HCT116 (cell line): ENCODE measurements around the gene TUBA1B. TPM values are rescaled to one million over a fixed set of nuclear protein-coding genes. Genes with fewer than 3 reads are reported as not detected.

Experiments used
- ATAC-seq: fragments of 200-7000 bp; cut with Tn5 transposase; 2 replicates; pipeline ENCODE4 v1.9.1; 2020; ENCODE audit warnings: mild to moderate bottlenecking, moderate library complexity
- BruUV-seq: library from RNA; stranded (reverse); fragments of 400-500 nt; replicated peaks from 2 replicates; lab custom pipeline; 2021; lab: Mats Ljungman, UMichigan
- CTCF ChIA-PET: fragments of 300-600 bp; sonication (Branson Sonifier 250); formaldehyde crosslinking; loops from one replicate; lab custom pipeline; 2021; ENCODE audit warnings: antibody characterized with exemption; lab: Charles Lee
- POLR2A ChIA-PET: fragments of 300-600, 350-600 bp; sonication (Branson Sonifier 250); formaldehyde crosslinking; loops from one replicate; lab custom pipeline; 2021; ENCODE audit warnings: antibody characterized with exemption; lab: Charles Lee
- RAD21 ChIA-PET, 2 experiments: fragments of 300-600 bp; sonication (Branson Sonifier 250); formaldehyde crosslinking; loops; one replicate each; lab custom pipeline; 2023; ENCODE audit warnings: low total read pairs in 2 of 2; ENCODE audit not compliant: uncharacterized antibody in 2 of 2, unreplicated experiment in 2 of 2, low non-redundant PET in 1 of 2; lab: Charles Lee
- DNase-seq: peaks from one replicate; pipeline ENCODE4 v3.0.0-alpha.2; 2010; ENCODE audit warnings: low read depth, low spot score
- H2AFZ ChIP-seq: fragments of 200-600 bp; shearing (Covaris generic), sonication (generic); 2 replicates; pipeline ENCODE4 v1.6.1; 2017; ENCODE audit warnings: low read depth, mixed run types, mixed read lengths, antibody characterized with exemption, low read length; ENCODE audit not compliant: poor library complexity, severe bottlenecking
- H3K27ac ChIP-seq: 2 replicates; pipeline ENCODE4 v1.5.1; 2012; ENCODE audit warnings: low read depth, low read length
- H3K27me3 ChIP-seq: fragments of 200-600 bp; sonication (generic); 2 replicates; pipeline ENCODE4 v1.6.1; 2016; ENCODE audit warnings: mixed run types, low read length, mixed read lengths; ENCODE audit not compliant: insufficient read depth
- H3K36me3 ChIP-seq, 2 experiments: fragments of 200-500 bp in 1 of 2; fragments of 200-600 bp in 1 of 2; sonication (Bioruptor generic) in 1 of 2; sonication (generic) in 1 of 2; 2 replicates each; pipeline versions ENCODE4 v1.5.1 to v1.6.1; 2014 to 2016; ENCODE audit warnings: low read length in 2 of 2, inconsistent platforms in 1 of 2, mixed read lengths in 1 of 2, mixed run types in 1 of 2; ENCODE audit not compliant: insufficient read depth in 2 of 2, control insufficient read depth in 1 of 2
- H3K4me1 ChIP-seq, 2 experiments: fragments of 200-600 bp in 1 of 2; sonication (generic) in 1 of 2; 2 replicates each; pipeline versions ENCODE4 v1.5.1 to v1.6.1; 2012 to 2017; ENCODE audit warnings: low read length in 2 of 2, inconsistent platforms in 1 of 2, mild to moderate bottlenecking in 1 of 2, mixed read lengths in 1 of 2, mixed run types in 1 of 2, moderate library complexity in 1 of 2; ENCODE audit not compliant: insufficient read depth in 2 of 2, control insufficient read depth in 1 of 2
- H3K4me2 ChIP-seq: fragments of 200-600 bp; sonication (generic); 2 replicates; pipeline ENCODE4 v1.6.1; 2017; ENCODE audit warnings: mixed run types, low read length, mixed read lengths
- H3K4me3 ChIP-seq, 2 experiments: fragments of 200-600 bp in 1 of 2; sonication (generic) in 1 of 2; replicated peaks in 1 of 2; 2 replicates each; pipeline ENCODE4 v1.5.1; 2011 to 2016; ENCODE audit warnings: low read length in 2 of 2, control low read depth in 1 of 2, low read depth in 1 of 2, mild to moderate bottlenecking in 1 of 2, mixed read lengths in 1 of 2, mixed run types in 1 of 2
- H3K79me2 ChIP-seq: fragments of 200-600 bp; sonication (generic); 2 replicates; pipeline ENCODE4 v1.6.1; 2017; ENCODE audit warnings: mild to moderate bottlenecking, mixed run types, low read length, moderate library complexity, mixed read lengths; ENCODE audit not compliant: insufficient read depth
- H3K9ac ChIP-seq: fragments of 200-600 bp; sonication (generic); 2 replicates; pipeline ENCODE4 v1.6.1; 2016; ENCODE audit warnings: low read length, mixed read lengths
- H3K9me2 ChIP-seq: fragments of 200-600 bp; sonication (generic), shearing (Covaris generic); 2 replicates; pipeline ENCODE4 v1.6.1; 2017; ENCODE audit warnings: mixed run types, mild to moderate bottlenecking, moderate library complexity; ENCODE audit not compliant: insufficient read depth
- H3K9me3 ChIP-seq, 2 experiments: fragments of 200-500 bp in 1 of 2; fragments of 200-600 bp in 1 of 2; sonication (Bioruptor generic) in 1 of 2; sonication (generic) in 1 of 2; 2 replicates each; pipeline ENCODE4 v1.6.1; 2014 to 2017; ENCODE audit warnings: low read length in 2 of 2, mixed read lengths in 2 of 2, inconsistent platforms in 1 of 2, low read depth in 1 of 2, mild to moderate bottlenecking in 1 of 2, mixed run types in 1 of 2, moderate library complexity in 1 of 2; ENCODE audit not compliant: control insufficient read depth in 1 of 2, insufficient read depth in 1 of 2
- H4K20me1 ChIP-seq: fragments of 200-600 bp; sonication (generic), shearing (Covaris generic); 2 replicates; pipeline ENCODE4 v1.6.1; 2017; ENCODE audit warnings: mixed run types, mild to moderate bottlenecking, moderate library complexity; ENCODE audit not compliant: insufficient read depth
- CBX3 ChIP-seq: IDR thresholded peaks from 2 replicates; pipeline ENCODE4 v1.6.1; 2012; ENCODE audit warnings: low read depth
- CEBPB ChIP-seq: IDR thresholded peaks from 2 replicates; pipeline ENCODE4 v1.6.1; 2012; ENCODE audit warnings: low read depth
- CTCF ChIP-seq, 3 experiments: fragments of 200-600 bp in 1 of 3; sonication (generic) in 1 of 3; IDR thresholded peaks in 2 of 3; conservative IDR thresholded peaks in 1 of 3; 2 replicates each; pipeline ENCODE4 v1.5.1; 2012 to 2017; ENCODE audit warnings: low read depth in 2 of 3, low read length in 2 of 3, antibody characterized with exemption in 1 of 3, borderline replicate concordance in 1 of 3, control low read depth in 1 of 3, mild to moderate bottlenecking in 1 of 3, mixed read lengths in 1 of 3, mixed run types in 1 of 3, moderate library complexity in 1 of 3; ENCODE audit not compliant: insufficient read depth in 1 of 3
- EGR1 ChIP-seq: IDR thresholded peaks from 2 replicates; pipeline ENCODE4 v1.6.1; 2012; ENCODE audit warnings: low read depth
- ELF1 ChIP-seq: IDR thresholded peaks from 2 replicates; pipeline ENCODE4 v1.6.1; 2012; ENCODE audit warnings: low read depth, borderline replicate concordance
- FOSL1 ChIP-seq: IDR thresholded peaks from 2 replicates; pipeline ENCODE4 v1.6.1; 2012; ENCODE audit warnings: low read depth
- POLR2A ChIP-seq: IDR thresholded peaks from 2 replicates; pipeline ENCODE4 v1.7.0; 2011; ENCODE audit warnings: borderline replicate concordance; ENCODE audit not compliant: insufficient read depth, insufficient read length; ENCODE audit errors: extremely low read depth
- POLR2AphosphoS5 ChIP-seq: IDR thresholded peaks from 2 replicates; pipeline ENCODE4 v1.6.1; 2011; ENCODE audit warnings: mild to moderate bottlenecking, low read depth, low read length, moderate library complexity
- RAD21 ChIP-seq: IDR thresholded peaks from 2 replicates; pipeline ENCODE4 v1.6.1; 2012; ENCODE audit warnings: low read depth, mild to moderate bottlenecking
- REST ChIP-seq: IDR thresholded peaks from 2 replicates; pipeline ENCODE4 v1.6.1; 2012; ENCODE audit warnings: low read depth
- SP1 ChIP-seq: IDR thresholded peaks from 2 replicates; pipeline ENCODE4 v1.6.1; 2012; ENCODE audit warnings: low read depth
- TCF7L2 ChIP-seq: IDR thresholded peaks from 2 replicates; pipeline ENCODE4 v1.7.0; 2011; ENCODE audit warnings: borderline replicate concordance, inconsistent platforms; ENCODE audit not compliant: insufficient read depth, insufficient read length; ENCODE audit errors: extremely low read depth
- YY1 ChIP-seq: IDR thresholded peaks from 2 replicates; pipeline ENCODE4 v1.6.1; 2011; ENCODE audit warnings: low read length, low read depth, moderate library complexity, mild to moderate bottlenecking; ENCODE audit not compliant: insufficient replicate concordance; ENCODE audit errors: extremely low read depth
- ZFX ChIP-seq: fragments of 450-650 bp; IDR thresholded peaks from 2 replicates; pipeline ENCODE4 v1.6.1; 2017
- ZNF274 ChIP-seq: fragments of 200-500 bp; sonication (Bioruptor generic); IDR thresholded peaks from 2 replicates; pipeline ENCODE4 v1.6.1; 2014; ENCODE audit warnings: mild to moderate bottlenecking, low read depth, low read length, inconsistent platforms
- intact Hi-C: fragments of 100-400 bp; cut with micrococcal nuclease; formaldehyde crosslinking; loops from 2 replicates; pipeline ENCODE4 v1.10.0; 2022
- total RNA-seq: library from RNA; stranded (reverse); gene quantifications from one replicate; pipeline ENCODE4 v1.2.1, GENCODE V29; 2021; ENCODE audit not compliant: unreplicated experiment
- TF ChIP-seq, protein P1 (sequence below): IDR thresholded peaks from 2 replicates; pipeline ENCODE4 v1.6.1; 2011; ENCODE audit warnings: mild to moderate bottlenecking, low read length, moderate library complexity; ENCODE audit not compliant: insufficient replicate concordance; ENCODE audit errors: extremely low read depth
- TF ChIP-seq, protein P2 (sequence below): IDR thresholded peaks from 2 replicates; pipeline ENCODE4 v1.6.1; 2012

The TUBA1B gene
- total RNA-seq, 1 experiment from 2014 or later = 1,628 TPM

DNA sequence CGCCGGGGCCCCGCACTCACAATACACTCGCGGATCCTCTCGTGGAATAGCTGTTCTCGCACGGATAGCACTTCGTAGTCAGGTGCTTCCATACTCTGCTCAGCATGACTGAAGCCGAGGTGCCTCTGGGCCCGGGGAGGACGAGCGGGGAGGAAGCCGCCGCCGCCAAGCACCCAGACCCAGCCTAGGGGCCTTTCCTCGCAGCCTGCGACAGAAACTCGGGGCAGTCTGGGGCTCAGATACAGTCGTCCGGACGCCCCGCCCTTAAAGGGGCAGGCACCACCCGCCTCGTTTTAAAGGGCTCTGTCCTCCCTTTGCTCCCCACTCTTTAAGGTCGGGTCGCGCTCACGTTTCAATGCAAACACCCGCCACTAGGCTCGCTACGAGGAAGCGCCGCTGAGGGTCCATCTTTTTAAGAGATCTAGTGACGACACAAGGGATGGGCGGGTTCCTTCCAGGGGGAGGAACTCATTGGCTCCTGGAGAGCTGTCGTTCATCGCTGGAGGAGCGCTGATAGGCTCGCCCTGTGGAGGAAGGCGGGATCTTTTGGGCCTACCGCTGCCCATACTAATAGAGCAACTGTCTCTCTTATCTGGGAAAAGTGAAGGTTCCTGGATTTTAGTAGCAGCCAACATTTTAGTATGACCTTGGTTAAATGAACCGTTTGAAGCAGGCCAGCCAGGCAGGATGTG, 20.6 kb downstream of the TUBA1B start, which contains the start of gene LMBR1L:
Gene LMBR1L, minus strand, starts transcription at position 384 of the 692 bp plus-strand sequence. Its CDS starts 292 bp downstream, at position 92.
- Histone ChIP-seq H3K9ac (peak within 1 kb of the TSS; percentile 77), H3K79me2 (peaks cover 4% of the 10 kb centered on the region), H3K4me1 (peaks cover 6 to 29% of the 10 kb centered on the region in 2 experiments; a peak in 3 of 4 replicates), H3K9me3 (no peaks in the 10 kb centered on the region), H3K4me2 (peak within 1 kb of the TSS; percentile 93), H3K36me3 (no peaks in the 10 kb centered on the region), H3K4me3 (peak within 1 kb of the TSS; percentile 90 to 97), H2AFZ (peak within 1 kb of the TSS; percentile 89), H4K20me1 (no peaks in the 10 kb centered on the region), H3K27ac (peak within 1 kb of the TSS; percentile 62), H3K27me3 (no peaks in the 10 kb centered on the region), H3K9me2 (no peaks in the 10 kb centered on the region)
- ChIA-PET CTCF (interaction anchor here (0.9 to 4.6 kb wide), 8 partner anchors 10 to 46 kb away, joined by 3 to 27 read pairs (median 8); partner anchors contain the start of genes RHEBL1 and TUBA1B), POLR2A (interaction anchor here (1.0 to 3.5 kb wide), 7 partner anchors 9 to 41 kb away, joined by 3 to 30 read pairs (median 5); partner anchors contain the start of genes RHEBL1 and TUBA1B), RAD21 (no interaction called here)
- no TSS peak for BruUV-seq
- intact Hi-C loops = no loop called here
- peak; percentile 98 for ATAC-seq
- peak; percentile 96 for DNase-seq
- TF ChIP-seq POLR2A (peak; percentile 63), SP1 (peak; percentile 95), RAD21 (no peak), REST (no peak), TCF7L2 (peak; percentile 45), YY1 (peak; percentile 81), CBX3 (no peak), ZNF274 (no peak), CEBPB (no peak), ELF1 (no peak; the same call in 1 of the 2 replicates), FOSL1 (no peak), ZFX (0 out of 2 replicates have a peak, but pooled peaks have one; percentile 34), CTCF (IDR thresholded peaks at IDR 0.05 in 2 of 3, conservative IDR thresholded peaks at IDR 0.05 in 1 of 3; ENCODE audit: borderline replicate concordance in 1 of 3, insufficient read depth in 1 of 3, low read depth in 2 of 3, low read length in 2 of 3) (peak in 2 of 3 experiments; percentile 20 to 50; a peak in 3 of 6 replicates), EGR1 (no peak), POLR2AphosphoS5 (peak; percentile 84)
- TF ChIP-seq, protein P1, sequence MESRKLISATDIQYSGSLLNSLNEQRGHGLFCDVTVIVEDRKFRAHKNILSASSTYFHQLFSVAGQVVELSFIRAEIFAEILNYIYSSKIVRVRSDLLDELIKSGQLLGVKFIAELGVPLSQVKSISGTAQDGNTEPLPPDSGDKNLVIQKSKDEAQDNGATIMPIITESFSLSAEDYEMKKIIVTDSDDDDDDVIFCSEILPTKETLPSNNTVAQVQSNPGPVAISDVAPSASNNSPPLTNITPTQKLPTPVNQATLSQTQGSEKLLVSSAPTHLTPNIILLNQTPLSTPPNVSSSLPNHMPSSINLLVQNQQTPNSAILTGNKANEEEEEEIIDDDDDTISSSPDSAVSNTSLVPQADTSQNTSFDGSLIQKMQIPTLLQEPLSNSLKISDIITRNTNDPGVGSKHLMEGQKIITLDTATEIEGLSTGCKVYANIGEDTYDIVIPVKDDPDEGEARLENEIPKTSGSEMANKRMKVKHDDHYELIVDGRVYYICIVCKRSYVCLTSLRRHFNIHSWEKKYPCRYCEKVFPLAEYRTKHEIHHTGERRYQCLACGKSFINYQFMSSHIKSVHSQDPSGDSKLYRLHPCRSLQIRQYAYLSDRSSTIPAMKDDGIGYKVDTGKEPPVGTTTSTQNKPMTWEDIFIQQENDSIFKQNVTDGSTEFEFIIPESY = no peak
- TF ChIP-seq, protein P2, sequence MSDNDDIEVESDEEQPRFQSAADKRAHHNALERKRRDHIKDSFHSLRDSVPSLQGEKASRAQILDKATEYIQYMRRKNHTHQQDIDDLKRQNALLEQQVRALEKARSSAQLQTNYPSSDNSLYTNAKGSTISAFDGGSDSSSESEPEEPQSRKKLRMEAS = peak; percentile 77
